Posterior vena cava (tissue), 2 donors: Measurements from ENCODE around the gene SLF2. TPM values are rescaled to one million over a fixed set of nuclear protein-coding genes. Genes with fewer than 3 reads are reported as not detected.
A peak's percentile ranks its signal among the peaks of the same experiment; 100 is the strongest.

Experiments
- DNase-seq: peaks from one replicate; pipeline ENCODE4 v3.0.0-alpha.2; 2020; ENCODE audit warnings: low spot score
- intact Hi-C, 2 donors: fragments of 100-400 bp; cut with DNase I; formaldehyde crosslinking; loops; one replicate each; pipeline versions ENCODE4 v1.14.1 to v1.14.2; 2022 to 2023
- long read RNA-seq, 2 donors: library from polyadenylated mRNA; unstranded; transcript quantifications; one replicate each; pipeline ENCODE4 v2.0.0, GENCODE V29; 2020 to 2021
- total RNA-seq, 2 donors: library from RNA; stranded (reverse); fragmentation: NEBNext Ultra II Directional; extraction: Animal tissue kit (Norgen Biotek cat#: 25700); gene quantifications; one replicate each; pipeline ENCODE4 v1.2.1, GENCODE V29; 2021
- donor health status: DM: yes; HTN: yes; CAD: no.
- donor health status: DM: yes; HTN: yes; CAD: no.

Gene SLF2
- 10 to 100 TPM; 21.8 to 23.7 TPM for total RNA-seq
- long read RNA-seq, donor 1, full-length matches to known transcripts, result 1 of 10 reads
- long read RNA-seq, donor 1, partial matches to known transcripts, result 4 of 10 reads
- long read RNA-seq, donor 1, other reads (novel, unspliced or antisense), result 5 of 10 reads
- long read RNA-seq, donor 2, partial matches to known transcripts, result 4 of 7 reads
- long read RNA-seq, donor 2, other reads (novel, unspliced or antisense), result 2 of 7 reads

DNA sequence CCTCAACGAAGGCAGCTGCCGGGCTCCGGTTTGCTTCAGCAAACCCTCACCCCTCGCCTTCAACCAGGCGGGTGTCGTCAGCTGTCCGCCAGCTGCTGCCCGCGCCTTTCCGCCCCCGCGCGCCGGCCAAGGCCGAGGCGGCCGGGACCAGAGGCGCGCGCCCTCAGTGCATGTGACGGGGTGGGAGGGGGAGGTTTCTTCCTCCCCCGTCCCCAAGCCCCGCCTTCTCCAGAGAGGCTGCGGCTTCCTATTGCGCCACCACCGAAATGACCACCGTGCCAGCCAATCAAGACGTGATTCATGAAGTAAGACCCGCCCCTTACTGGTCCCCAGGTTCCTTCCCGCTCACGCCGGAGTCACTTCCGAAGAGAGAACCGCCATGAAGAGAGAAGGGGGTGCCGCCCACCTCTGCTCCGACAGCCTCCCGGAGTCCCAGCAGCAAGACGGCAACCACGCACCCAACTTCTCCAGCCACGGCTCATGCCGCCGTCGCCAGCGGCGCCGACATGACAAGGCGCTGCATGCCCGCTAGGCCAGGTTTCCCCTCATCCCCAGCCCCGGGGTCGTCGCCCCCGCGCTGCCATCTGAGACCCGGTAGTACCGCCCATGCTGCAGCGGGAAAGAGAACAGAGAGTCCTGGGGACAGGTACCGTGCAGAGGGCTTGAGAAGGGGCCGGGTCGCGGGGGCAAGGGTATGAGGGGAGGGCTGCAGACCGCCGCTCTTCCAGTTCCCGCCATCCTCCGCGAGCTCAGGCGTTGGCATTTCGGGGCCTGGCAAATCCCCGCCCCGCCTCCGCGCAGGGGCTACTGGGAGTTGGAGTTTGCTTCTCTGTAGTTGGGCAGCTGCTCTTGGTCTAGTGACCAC, at the start of gene SLF2:
Gene SLF2 (plus strand): TSS at position 359 of the 865 bp plus-strand sequence. CDS start 148 bp downstream, at position 507.
- intact Hi-C loops, result no loop called here

DNA sequence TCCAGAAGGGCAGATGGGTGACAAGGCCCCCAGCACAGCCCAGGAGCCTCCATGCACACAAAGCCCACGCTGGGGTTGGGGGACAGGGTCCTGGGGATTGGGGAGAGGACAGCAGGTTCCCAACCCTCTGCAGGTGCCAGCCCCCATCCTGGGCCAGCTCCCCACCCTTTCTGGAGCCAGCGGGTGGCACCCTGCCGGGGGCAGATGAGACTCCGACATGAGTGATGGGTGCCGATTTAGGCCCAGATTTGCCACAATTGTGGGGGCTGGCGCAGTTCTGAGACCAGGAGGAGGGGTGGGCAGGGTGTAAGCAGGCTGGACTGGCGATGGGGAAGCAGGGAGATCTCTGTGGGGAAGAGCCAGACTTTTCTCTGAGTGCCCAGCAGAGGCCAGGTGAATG, 49.3 kb upstream of the SLF2 start:
- DNase-seq, result no peak
- intact Hi-C loops, result loop anchor here in 1 of 2 donors (10.0 kb wide), 1 partner anchor 299 kb away; no protein-coding TSS in a partner anchor

More for the DNA sequence above, at the start of gene SLF2:
- peak; percentile 99 for DNase-seq

DNA sequence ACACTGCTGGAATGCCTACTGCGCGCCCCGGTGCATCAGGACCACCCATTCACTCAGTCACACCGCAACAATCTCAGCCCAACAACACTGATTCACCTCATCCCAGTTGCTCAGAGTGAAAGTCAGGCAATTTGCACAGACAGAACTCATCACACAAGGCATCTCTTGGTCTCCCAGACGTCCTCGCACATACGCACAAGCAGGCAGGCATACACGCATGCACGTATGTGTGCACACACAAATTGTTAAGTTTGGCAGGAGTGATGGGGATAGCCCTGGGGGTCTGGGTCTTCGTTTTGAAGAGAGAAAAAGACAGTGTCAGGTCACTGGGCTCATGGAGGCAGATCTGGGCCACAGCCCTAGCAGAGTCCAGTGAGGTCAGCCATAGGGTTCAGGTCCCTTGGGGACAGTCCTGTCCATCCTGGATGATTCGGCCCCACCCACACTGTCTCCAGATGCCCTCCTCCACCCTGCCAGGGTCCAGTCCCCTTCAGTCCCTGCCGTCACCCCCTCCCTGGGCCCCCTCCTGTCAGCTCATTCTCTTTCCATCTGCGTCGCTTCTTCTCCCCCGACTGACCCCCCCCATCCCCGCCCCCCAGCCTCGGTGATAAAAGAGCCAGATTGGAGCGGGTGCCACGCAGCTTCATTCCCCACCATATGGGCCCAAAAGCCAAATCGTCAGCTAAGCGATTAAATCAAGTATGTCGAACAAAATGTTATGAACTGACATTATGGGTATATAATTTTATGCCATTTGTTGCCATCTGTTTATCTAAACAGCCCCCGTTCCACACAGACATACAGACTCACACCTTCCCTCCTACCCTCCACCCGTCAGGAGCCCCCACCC, 48.5 kb upstream of the SLF2 start:
- intact Hi-C loops, result loop anchor here in 1 of 2 donors (10.0 kb wide), 1 partner anchor 299 kb away; no protein-coding TSS in a partner anchor
- no peak for DNase-seq

GRCh38 chr10:100864978-100865377, 47.8 kb upstream of the SLF2 start:
- intact Hi-C loops, result loop anchor here in 1 of 2 donors (10.0 kb wide), 1 partner anchor 300 kb away; no protein-coding TSS in a partner anchor

GRCh38 chr10:100866010-100866409, 46.8 kb upstream of the SLF2 start:
- intact Hi-C loops, result loop anchor here in 1 of 2 donors (10.0 kb wide), 1 partner anchor 301 kb away; no protein-coding TSS in a partner anchor
- DNase-seq, result no peak

More at GRCh38 chr10:100864978-100865377, 47.8 kb upstream of the SLF2 start:
- no peak for DNase-seq

GRCh38 chr10:100866575-100867098, 46.1 kb upstream of the SLF2 start:
- DNase-seq, result no peak
- intact Hi-C loops, result loop anchor here in 1 of 2 donors (10.0 kb wide), 1 partner anchor 302 kb away; no protein-coding TSS in a partner anchor

DNA sequence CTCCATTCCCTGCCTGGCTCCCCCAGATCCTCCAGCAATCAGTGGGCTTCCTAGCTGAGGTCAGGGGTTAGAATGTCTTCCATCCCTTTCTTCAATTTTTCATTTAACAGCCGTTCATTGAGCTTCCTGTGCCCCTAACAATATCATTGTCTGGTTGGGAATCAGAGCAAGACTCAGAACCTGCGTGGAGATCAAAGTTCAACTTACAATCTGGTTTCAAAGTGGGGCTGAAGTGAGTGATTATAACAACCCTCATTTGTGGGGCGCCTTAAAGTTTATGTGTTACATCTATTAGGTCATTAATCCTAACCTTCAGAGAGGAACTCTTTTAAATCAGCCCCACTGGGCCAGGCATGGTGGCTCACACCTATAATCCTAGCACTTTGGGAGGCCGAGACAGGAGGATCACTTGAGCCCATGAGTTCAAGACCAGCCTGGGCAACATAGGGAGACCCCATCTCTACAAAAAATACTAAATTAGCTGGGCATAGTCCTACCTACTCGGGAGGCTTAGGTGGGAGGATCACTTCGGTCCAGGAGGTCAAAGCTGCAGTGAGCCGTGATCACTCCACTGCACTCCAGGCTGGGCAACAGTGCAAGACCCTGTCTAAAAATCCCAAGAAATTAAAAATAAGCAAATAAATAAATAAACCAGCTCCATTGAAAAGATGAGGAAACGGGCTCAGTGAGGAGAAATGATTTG, 45.4 kb upstream of the SLF2 start:
- no peak for DNase-seq

GRCh38 chr10:100868382-100868781, 44.4 kb upstream of the SLF2 start:
- intact Hi-C loops, result loop anchor here in 1 of 2 donors (10.0 kb wide), 1 partner anchor 304 kb away; no protein-coding TSS in a partner anchor
- no peak for DNase-seq

More for the DNA sequence above, 45.4 kb upstream of the SLF2 start:
- intact Hi-C loops, result loop anchor here in 1 of 2 donors (10.0 kb wide), 1 partner anchor 303 kb away; no protein-coding TSS in a partner anchor

DNA sequence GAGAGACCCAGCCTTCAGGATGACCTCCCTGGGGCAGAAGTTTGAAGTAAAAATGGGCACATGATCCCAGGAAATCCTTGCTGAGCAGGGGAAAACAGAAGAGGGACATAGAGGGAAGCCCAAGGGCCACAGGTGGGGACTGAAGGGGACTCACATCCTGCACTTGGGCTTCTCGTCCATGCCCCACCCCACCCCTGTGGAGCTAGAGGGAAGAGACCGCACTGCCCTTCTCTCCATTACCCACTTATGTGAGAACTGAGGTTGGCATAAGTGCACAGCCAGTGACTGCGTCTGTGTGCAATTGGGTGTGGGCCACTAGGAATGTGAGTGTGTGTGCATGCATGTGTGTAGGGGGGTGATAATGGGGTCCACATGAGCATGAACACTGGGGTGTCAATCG, 43.4 kb upstream of the SLF2 start:
- no peak for DNase-seq
- intact Hi-C loops, result loop anchor here in 1 of 2 donors (10.0 kb wide), 1 partner anchor 305 kb away; no protein-coding TSS in a partner anchor

DNA sequence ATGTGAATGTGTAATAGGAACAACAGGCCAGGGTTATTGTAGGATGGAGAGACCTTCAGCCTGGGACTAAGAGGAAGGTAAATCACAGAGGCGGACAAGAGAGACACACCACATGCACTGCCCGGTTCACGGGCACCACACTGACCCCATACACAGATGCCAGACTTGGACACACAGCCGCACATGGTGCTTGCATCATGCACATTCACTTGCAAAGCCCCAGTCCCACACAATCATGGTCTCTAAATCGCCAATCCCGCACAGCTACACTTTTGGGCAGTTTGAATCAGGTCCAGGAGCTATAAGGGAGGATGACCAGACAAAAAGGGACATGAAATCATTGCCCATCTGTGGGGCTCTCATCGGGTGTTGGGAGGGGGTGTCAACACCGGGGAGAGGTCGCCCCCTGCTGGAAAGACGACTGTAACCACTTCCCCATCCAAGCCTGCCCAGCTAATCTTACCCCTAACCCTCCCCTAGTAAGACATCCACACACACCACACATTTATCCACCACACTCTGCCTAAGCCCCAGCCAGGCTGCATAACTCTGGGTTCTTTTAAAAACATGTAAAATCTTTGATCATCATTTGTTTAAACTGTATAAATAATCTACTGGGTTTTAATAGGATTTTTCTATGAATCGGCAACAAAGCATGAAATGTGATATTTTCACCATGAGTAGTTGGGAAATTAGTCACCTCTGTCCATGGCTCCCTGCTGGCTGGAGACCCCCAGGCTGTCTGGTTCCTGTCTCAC, 40.5 kb upstream of the SLF2 start:
- intact Hi-C loops, result no loop called here
- peak; percentile 73 for DNase-seq

GRCh38 chr10:100873146-100873826, 39.5 kb upstream of the SLF2 start:
- intact Hi-C loops, result no loop called here

GRCh38 chr10:100873827-100874326, 38.9 kb upstream of the SLF2 start:
- intact Hi-C loops, result no loop called here
- peak; percentile 69 for DNase-seq

More at GRCh38 chr10:100873146-100873826, 39.5 kb upstream of the SLF2 start:
- DNase-seq, result no peak

DNA sequence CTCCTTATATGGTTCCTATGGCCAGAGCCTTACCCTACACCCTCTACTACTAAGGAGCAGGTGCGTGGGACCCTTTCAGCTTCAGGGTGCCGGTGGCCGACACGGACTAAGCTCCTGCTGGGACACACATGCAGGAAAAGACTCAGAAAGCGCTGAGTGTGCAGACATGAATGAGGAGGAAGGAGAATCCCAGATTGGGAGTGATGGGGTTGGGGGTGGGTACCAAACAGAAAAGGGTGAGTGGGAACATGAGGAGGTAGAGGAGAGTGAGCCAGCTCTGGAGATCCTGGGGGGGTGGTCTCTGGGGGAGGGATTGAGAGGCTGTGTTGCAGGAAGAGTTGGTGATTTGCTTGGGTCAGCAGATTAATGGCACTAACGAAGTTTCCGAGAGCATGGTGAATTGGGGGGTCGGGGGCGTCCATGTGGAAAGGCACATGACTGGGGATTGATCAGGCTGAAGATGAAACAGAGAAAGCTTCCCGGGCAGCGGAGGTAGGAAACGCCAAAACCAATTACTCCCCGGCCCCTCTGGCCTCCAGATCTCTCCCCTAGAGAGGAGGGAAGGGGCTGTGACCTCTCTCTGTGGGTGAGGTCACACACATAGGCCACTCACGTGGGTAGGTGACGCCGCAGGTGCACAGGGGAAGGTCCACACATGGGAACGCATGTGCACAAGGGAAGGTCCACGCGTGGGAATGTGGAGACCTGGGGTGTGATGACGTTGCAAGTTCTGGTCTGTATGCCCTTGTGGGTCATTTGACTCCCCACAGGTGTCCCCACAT, 37.9 kb upstream of the SLF2 start:
- DNase-seq, result peak; percentile 67
- intact Hi-C loops, result no loop called here

DNA sequence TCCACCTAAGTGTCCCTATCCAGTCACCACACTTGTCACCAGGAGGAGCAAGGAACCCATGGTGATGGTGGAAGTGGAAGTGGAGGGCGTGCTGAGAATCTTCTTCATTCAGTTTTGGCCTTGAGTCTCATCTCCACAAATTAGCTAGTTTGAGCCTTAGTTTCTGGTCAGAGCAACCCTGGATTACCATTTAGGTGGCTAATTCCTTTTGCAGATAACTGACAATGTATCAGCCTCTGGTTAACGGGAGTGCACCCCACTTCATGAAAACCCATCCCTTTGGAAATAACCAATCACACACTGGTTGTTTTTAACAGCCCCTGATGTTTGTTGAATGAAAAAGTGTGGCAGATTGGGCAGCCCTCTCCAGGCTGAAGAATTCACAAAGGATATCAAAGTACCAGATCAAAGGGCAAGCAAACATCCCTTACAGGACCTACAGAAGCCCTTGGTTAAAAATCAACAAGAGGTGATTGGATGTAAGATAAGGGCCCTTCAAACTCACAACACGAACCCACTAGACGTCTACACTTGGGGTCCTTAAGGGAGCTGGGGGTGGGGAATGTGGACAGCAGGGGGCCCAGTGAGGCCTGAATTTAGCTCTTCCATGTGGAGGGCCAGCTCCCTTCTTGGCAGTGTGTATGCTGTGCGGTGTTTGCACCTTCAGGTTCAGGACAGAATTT, 37.1 kb upstream of the SLF2 start:
- DNase-seq, result peak; percentile 19
- intact Hi-C loops, result no loop called here
